H9 (cell line): ENCODE data around the gene NR1D1. TPM values are rescaled to one million over a fixed set of nuclear protein-coding genes. Genes with fewer than 3 reads are reported as not detected.
A peak's percentile ranks its signal among the peaks of the same experiment; 100 is the strongest.

Experiments used
- DNase-seq: peaks from one replicate; pipeline ENCODE4 v3.0.0-alpha.2; 2017
- H2AFZ ChIP-seq: one replicate; pipeline ENCODE4 v1.6.1; 2013; ENCODE audit warnings: mild to moderate bottlenecking, low read length, control low read depth, moderate library complexity
- H2AK5ac ChIP-seq: 2 replicates; pipeline ENCODE4 v1.6.1; 2013; ENCODE audit warnings: low read length, control low read depth, mixed read lengths; ENCODE audit not compliant: insufficient read length
- H2BK120ac ChIP-seq: one replicate; pipeline ENCODE4 v1.6.1; 2013; ENCODE audit warnings: low read depth, mild to moderate bottlenecking, low read length, control low read depth, inconsistent platforms; ENCODE audit not compliant: poor library complexity, severe bottlenecking
- H2BK12ac ChIP-seq: 2 replicates; pipeline ENCODE4 v1.6.1; 2013; ENCODE audit warnings: low read length, control low read depth, mixed read lengths, low read depth; ENCODE audit not compliant: insufficient read length
- H2BK15ac ChIP-seq: 2 replicates; pipeline ENCODE4 v1.6.1; 2013; ENCODE audit warnings: low read depth, low read length, control low read depth
- H2BK20ac ChIP-seq: one replicate; pipeline ENCODE4 v1.6.1; 2013; ENCODE audit warnings: low read depth, mild to moderate bottlenecking, low read length, control low read depth, inconsistent platforms; ENCODE audit not compliant: poor library complexity, severe bottlenecking
- H2BK5ac ChIP-seq: 2 replicates; pipeline ENCODE4 v1.6.1; 2013; ENCODE audit warnings: low read length, control low read depth, mixed read lengths; ENCODE audit not compliant: insufficient read length
- H3K14ac ChIP-seq: 2 replicates; pipeline ENCODE4 v1.6.1; 2013; ENCODE audit warnings: low read length, control low read depth; ENCODE audit not compliant: insufficient read depth
- H3K18ac ChIP-seq: 2 replicates; pipeline ENCODE4 v1.6.1; 2013; ENCODE audit warnings: low read depth, mild to moderate bottlenecking, mixed read lengths, low read length, control low read depth; ENCODE audit not compliant: insufficient read length
- H3K23ac ChIP-seq: 2 replicates; pipeline ENCODE4 v1.6.1; 2013; ENCODE audit warnings: low read length, control low read depth, mixed read lengths, low read depth; ENCODE audit not compliant: insufficient read length
- H3K23me2 ChIP-seq: 2 replicates; pipeline ENCODE4 v1.6.1; 2013; ENCODE audit warnings: low read depth, mild to moderate bottlenecking, mixed read lengths, low read length, control low read depth; ENCODE audit not compliant: insufficient read length, poor library complexity, severe bottlenecking
- H3K27ac ChIP-seq: 2 replicates; pipeline ENCODE4 v1.5.1; 2013; ENCODE audit warnings: low read length, control low read depth, mixed read lengths, low read depth; ENCODE audit not compliant: insufficient read length
- H3K27me3 ChIP-seq: 2 replicates; pipeline ENCODE4 v1.6.1; 2013; ENCODE audit warnings: low read length, control low read depth, inconsistent platforms; ENCODE audit not compliant: insufficient read depth
- H3K4ac ChIP-seq: 2 replicates; pipeline ENCODE4 v1.6.1; 2013; ENCODE audit warnings: low read depth, mild to moderate bottlenecking, control low read depth, inconsistent platforms, low read length, moderate library complexity
- H3K4me1 ChIP-seq: 2 replicates; pipeline ENCODE4 v1.6.1; 2013; ENCODE audit warnings: low read length, control low read depth, inconsistent platforms; ENCODE audit not compliant: insufficient read depth
- H3K4me2 ChIP-seq: 2 replicates; pipeline ENCODE4 v1.6.1; 2013; ENCODE audit warnings: low read length, control low read depth, mixed read lengths; ENCODE audit not compliant: insufficient read length, insufficient read depth
- H3K56ac ChIP-seq: 2 replicates; pipeline ENCODE4 v1.6.1; 2013; ENCODE audit warnings: low read depth, mild to moderate bottlenecking, mixed read lengths, low read length, control low read depth; ENCODE audit not compliant: insufficient read length
- H3K79me1 ChIP-seq: 2 replicates; pipeline ENCODE4 v1.6.1; 2013; ENCODE audit warnings: low read depth, mild to moderate bottlenecking, moderate library complexity, low read length, control low read depth, inconsistent platforms; ENCODE audit not compliant: insufficient read depth, poor library complexity, severe bottlenecking
- H3K79me2 ChIP-seq: 2 replicates; pipeline ENCODE4 v1.6.1; 2013; ENCODE audit warnings: low read length, control low read depth, inconsistent platforms; ENCODE audit not compliant: insufficient read depth
- H3K9ac ChIP-seq: 2 replicates; pipeline ENCODE4 v1.6.1; 2013; ENCODE audit warnings: low read length, control low read depth, mixed read lengths; ENCODE audit not compliant: insufficient read length; ENCODE audit errors: extremely low read depth
- H3K9me3 ChIP-seq: one replicate; pipeline ENCODE4 v1.6.1; 2013; ENCODE audit warnings: low read depth, low read length, inconsistent platforms; ENCODE audit not compliant: control insufficient read depth
- H3T11ph ChIP-seq: one replicate; pipeline ENCODE4 v1.6.1; 2013; ENCODE audit warnings: mild to moderate bottlenecking, low read length, control low read depth, inconsistent platforms
- H4K20me1 ChIP-seq: one replicate; pipeline ENCODE4 v1.6.1; 2013; ENCODE audit not compliant: control insufficient read depth, insufficient read length, insufficient read depth
- H4K5ac ChIP-seq: 2 replicates; pipeline ENCODE4 v1.6.1; 2013; ENCODE audit warnings: low read depth, mild to moderate bottlenecking, mixed read lengths, low read length, control low read depth; ENCODE audit not compliant: insufficient read length
- H4K8ac ChIP-seq: replicated peaks from 2 replicates; pipeline ENCODE4 v1.6.1; 2013; ENCODE audit warnings: low read length, control low read depth, mixed read lengths, low read depth; ENCODE audit not compliant: insufficient read length
- H4K91ac ChIP-seq: 2 replicates; pipeline ENCODE4 v1.6.1; 2013; ENCODE audit warnings: low read depth, mild to moderate bottlenecking, moderate library complexity, mixed read lengths, low read length, control low read depth; ENCODE audit not compliant: insufficient read length
- H3K27ac Mint-ChIP-seq, 3 experiments: 2 replicates in 2 of 3; 3 replicates in 1 of 3; pipeline ENCODE4 v1.8.0; 2020 to 2021; ENCODE audit warnings: mixed read lengths in 3 of 3, mild to moderate bottlenecking in 1 of 3, moderate library complexity in 1 of 3
- H3K27me3 Mint-ChIP-seq: 2 replicates; pipeline ENCODE4 v1.8.0; 2021; ENCODE audit warnings: low read depth, mild to moderate bottlenecking, moderate library complexity, mixed read lengths
- H3K36me3 Mint-ChIP-seq, 3 experiments: 2 replicates in 2 of 3; 3 replicates in 1 of 3; pipeline ENCODE4 v1.8.0; 2020 to 2021; ENCODE audit warnings: low read depth in 3 of 3, mixed read lengths in 3 of 3; ENCODE audit not compliant: insufficient read depth in 1 of 3
- H3K4me1 Mint-ChIP-seq, 2 experiments: 2 replicates each; pipeline ENCODE4 v1.8.0; 2020; ENCODE audit warnings: mixed read lengths in 2 of 2
- H3K4me3 Mint-ChIP-seq, 2 experiments: 2 replicates in 1 of 2; 3 replicates in 1 of 2; pipeline ENCODE4 v1.8.0; 2020 to 2021; ENCODE audit warnings: mild to moderate bottlenecking in 2 of 2, mixed read lengths in 2 of 2, moderate library complexity in 1 of 2
- H3K9me3 Mint-ChIP-seq, 2 experiments: 2 replicates in 1 of 2; 3 replicates in 1 of 2; pipeline ENCODE4 v1.8.0; 2020; ENCODE audit warnings: mild to moderate bottlenecking in 2 of 2, mixed read lengths in 2 of 2, moderate library complexity in 1 of 2
- WGBS: extraction: QIAGEN DNeasy Blood & Tissue Kit; methylation state at CpG from one replicate; pipeline ENCODE4 v1.1.7; 2013; ENCODE audit warnings: missing lambda C conversion rate, low lambda C conversion rate, mixed read lengths; ENCODE audit not compliant: insufficient read length; ENCODE audit errors: extremely low coverage; 5-methylcytosine and 5-hydroxymethylcytosine counted together
- total RNA-seq: library from RNA; stranded (reverse); gene quantifications from 2 replicates; pipeline ENCODE4 v1.2.1, GENCODE V29; 2021
- TF ChIP-seq, protein P1 (sequence below): fragments of 200-600 bp; sonication (generic); conservative IDR thresholded peaks from 3 replicates; pipeline ENCODE4 v1.8.0; 2021; ENCODE audit warnings: antibody characterized with exemption, mild to moderate bottlenecking

The NR1D1 gene
- total RNA-seq, 1 experiment from 2014 or later, result 8.6 TPM

DNA sequence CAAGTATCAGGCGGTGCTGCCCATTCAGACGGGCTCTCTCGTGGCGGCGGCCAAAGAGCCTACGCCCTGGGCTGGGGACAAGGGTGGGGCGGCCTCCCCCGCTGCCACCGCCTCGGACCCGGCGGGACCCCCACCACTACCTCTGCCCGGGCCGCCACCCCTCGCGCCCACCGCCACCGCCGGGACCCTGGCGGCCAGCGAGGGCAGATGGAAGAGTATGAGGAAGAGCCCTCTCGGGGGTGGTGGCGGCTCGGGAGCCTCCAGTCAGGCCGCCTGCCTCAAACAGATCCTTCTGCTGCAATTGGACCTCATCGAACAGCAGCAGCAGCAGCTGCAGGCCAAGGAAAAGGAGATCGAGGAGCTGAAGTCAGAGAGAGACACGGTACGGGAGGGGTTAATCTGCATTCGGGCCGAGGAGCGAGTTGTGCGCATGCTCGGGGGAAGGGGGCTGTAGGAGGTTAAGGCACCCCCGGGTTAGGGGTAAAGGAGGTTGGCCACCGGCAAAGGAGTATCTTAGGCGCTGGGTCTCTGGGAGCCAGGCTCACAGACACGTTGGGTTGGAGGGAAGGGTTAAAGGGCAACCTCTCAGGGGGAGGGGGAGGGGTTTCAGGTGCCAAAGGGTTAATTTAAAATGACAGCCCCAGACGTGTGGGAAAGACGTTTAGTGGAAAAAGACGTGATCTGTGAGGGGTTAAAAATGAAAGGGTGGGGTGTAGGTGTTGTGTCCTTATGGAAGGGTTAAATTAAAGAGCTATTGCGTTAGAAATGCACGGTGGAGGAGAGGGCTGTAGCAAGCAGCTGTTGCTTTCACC, 22.8 kb upstream of the NR1D1 start:
- H3K79me1 ChIP-seq, result peaks cover 9% of the 10 kb centered on the region
- no peak overlapping the region for H4K5ac ChIP-seq
- H3K18ac ChIP-seq, result no peak overlapping the region
- H4K91ac ChIP-seq, result no peak overlapping the region
- H3K27me3 Mint-ChIP-seq, result no peaks in the 10 kb centered on the region
- H2BK15ac ChIP-seq, result no peak overlapping the region
- TF ChIP-seq, protein P1, sequence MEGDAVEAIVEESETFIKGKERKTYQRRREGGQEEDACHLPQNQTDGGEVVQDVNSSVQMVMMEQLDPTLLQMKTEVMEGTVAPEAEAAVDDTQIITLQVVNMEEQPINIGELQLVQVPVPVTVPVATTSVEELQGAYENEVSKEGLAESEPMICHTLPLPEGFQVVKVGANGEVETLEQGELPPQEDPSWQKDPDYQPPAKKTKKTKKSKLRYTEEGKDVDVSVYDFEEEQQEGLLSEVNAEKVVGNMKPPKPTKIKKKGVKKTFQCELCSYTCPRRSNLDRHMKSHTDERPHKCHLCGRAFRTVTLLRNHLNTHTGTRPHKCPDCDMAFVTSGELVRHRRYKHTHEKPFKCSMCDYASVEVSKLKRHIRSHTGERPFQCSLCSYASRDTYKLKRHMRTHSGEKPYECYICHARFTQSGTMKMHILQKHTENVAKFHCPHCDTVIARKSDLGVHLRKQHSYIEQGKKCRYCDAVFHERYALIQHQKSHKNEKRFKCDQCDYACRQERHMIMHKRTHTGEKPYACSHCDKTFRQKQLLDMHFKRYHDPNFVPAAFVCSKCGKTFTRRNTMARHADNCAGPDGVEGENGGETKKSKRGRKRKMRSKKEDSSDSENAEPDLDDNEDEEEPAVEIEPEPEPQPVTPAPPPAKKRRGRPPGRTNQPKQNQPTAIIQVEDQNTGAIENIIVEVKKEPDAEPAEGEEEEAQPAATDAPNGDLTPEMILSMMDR, result no peak; the same call in 2 of the 3 replicates
- H3K56ac ChIP-seq, result no peak overlapping the region
- no peak overlapping the region for H3K14ac ChIP-seq
- no peak overlapping the region for H3K27ac ChIP-seq
- peak; percentile 87 for DNase-seq
- peaks cover 5% of the 10 kb centered on the region for H3K4me1 ChIP-seq
- no peak overlapping the region for H2AK5ac ChIP-seq
- H3K27ac Mint-ChIP-seq, result peak overlapping the region; percentile 85 to 97 (median 94)
- no peaks in the 10 kb centered on the region for H4K20me1 ChIP-seq
- H3K4me1 Mint-ChIP-seq, result peaks cover 19 to 25% of the 10 kb centered on the region in 2 experiments
- no peak overlapping the region for H2BK120ac ChIP-seq
- no CpG with 5 or more reads among the region's 43 CpGs for WGBS
- peaks cover 19% of the 10 kb centered on the region for H3K23me2 ChIP-seq
- H3K79me2 ChIP-seq, result peaks cover 18% of the 10 kb centered on the region; the same call in 1 of the 2 replicates
- H3K4me2 ChIP-seq, result peak overlapping the region; percentile 69
- no peaks in the 10 kb centered on the region for H3K9me3 ChIP-seq
- H2BK5ac ChIP-seq, result no peak overlapping the region
- H3T11ph ChIP-seq, result no peak overlapping the region
- H3K27me3 ChIP-seq, result no peaks in the 10 kb centered on the region
- no peak overlapping the region for H2AFZ ChIP-seq
- no peak overlapping the region for H2BK20ac ChIP-seq
- H3K4me3 Mint-ChIP-seq, result peak overlapping the region; percentile 92 to 97
- H3K36me3 Mint-ChIP-seq, result peaks cover 19 to 48% (median 47%) of the 10 kb centered on the region in 3 experiments
- H3K4ac ChIP-seq, result no peak overlapping the region
- H3K9me3 Mint-ChIP-seq, result no peaks in the 10 kb centered on the region; a peak in 2 of 5 replicates
- no peak overlapping the region for H3K23ac ChIP-seq
- no peak overlapping the region for H2BK12ac ChIP-seq
- H3K9ac ChIP-seq, result peak overlapping the region; percentile 72
- H4K8ac ChIP-seq, result no peak overlapping the region
